Caki2 (cell line): ENCODE data around the gene IGF2. TPM values are rescaled to one million over a fixed set of nuclear protein-coding genes. Genes with fewer than 3 reads are reported as not detected.

Experiments
- DNase-seq: peaks from one replicate; pipeline ENCODE4 v3.0.0-alpha.2; 2015; ENCODE audit warnings: low read depth
- in situ Hi-C: cut with HindIII; loops from 2 replicates; pipeline ENCODE4 v1.10.0; 2016; ENCODE audit warnings: low sequenced_read_pairs, low pct_unique_long_range_greater_than_20kb, mixed read lengths
- total RNA-seq: library from RNA; depleted of rRNA; stranded (reverse); fragments of >200 nt; shearing (Covaris generic); gene quantifications from 2 replicates; pipeline ENCODE4 v1.2.3, GENCODE V29; 2014; ENCODE audit warnings: low replicate concordance

IGF2 gene
- total RNA-seq, 1 experiment from 2014 or later, result 2.3 TPM

DNA sequence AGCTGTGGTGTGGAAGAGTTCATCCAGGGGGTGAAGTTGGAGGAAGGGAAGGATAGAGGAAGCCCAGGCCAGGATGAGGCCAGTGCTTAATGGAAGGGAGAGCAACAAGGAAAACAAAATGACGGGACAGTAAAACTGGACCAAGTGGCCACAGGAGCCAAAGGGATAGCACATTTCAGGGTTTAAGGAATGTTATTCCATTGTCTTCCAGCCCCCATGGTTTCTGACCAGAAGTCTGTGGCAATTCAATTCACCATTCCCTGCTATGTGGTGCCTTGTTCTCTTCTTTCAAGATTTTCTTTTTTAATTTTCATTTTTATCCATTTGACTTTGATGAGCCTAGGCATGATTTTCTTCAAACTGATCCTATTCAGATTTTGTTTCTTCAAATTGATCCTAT is 22.5 kb downstream of the IGF2 start:
- in situ Hi-C loops, result no loop called here
- no peak for DNase-seq

- in situ Hi-C loops, result no loop called here
- DNase-seq, result no peak
Observed at GRCh38 chr11:2115308-2115707, 23.9 kb downstream of the IGF2 start.

DNA sequence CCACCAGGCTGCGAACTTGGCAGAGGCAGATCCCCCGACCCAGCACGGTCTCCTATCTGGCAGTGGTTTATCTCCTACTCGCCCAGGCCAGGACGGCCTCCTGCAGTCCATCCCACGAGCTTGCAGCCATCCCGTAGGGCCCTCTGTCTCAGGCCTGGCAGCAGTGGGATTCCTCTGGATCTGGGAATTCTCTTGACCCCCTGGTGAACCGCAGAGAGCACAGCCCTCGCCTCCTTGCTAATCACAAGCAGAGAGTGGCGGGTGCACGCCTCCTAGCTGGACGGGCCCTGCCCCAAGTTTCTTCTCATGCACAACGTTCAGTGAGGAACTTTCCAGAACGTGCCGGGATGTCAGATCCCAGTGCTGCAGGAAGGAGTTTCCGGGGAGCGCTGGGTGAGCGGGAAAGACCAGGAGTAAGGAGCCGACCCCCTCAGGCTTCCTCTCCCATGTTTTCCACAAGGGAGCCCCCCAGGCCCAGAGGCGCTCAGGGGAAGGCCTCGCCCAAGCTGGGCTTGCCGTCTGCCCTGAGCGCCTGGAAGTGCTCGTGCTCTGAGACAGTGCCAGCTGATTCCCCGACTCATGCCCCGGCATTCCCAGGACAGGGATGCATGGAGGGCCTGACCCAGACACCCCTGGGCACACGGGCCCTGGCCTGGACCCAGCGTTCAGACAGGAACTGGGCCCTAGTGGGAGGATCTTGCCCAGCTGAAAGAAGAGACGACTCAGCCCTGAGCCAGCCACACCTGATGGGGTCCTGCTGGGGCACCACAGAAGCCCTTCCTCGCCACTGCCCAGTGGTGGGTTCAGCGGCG is 24.6 kb downstream of the IGF2 start:
- in situ Hi-C loops, result no loop called here
- DNase-seq, result no peak

DNA sequence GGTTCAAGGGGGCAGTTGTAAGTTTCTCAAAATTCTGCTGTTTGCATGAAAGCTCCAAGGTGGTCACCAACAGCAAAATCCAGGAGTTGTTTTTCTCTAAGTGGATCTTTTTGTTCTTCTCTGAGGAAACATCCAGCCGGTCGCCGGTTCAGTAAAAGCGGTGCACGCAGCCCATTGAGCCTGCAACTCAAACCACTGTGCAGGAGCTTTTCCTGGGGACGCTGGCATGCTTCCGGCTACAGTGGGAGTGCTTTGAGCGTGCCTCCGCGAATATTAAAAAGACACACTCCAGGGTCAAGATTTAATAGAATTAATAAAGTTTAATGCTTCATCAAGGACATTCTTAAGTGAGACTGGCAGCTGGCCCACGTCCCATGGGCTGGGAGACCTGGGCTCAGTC is 25.4 kb downstream of the IGF2 start:
- no peak for DNase-seq
- in situ Hi-C loops, result no loop called here

DNA sequence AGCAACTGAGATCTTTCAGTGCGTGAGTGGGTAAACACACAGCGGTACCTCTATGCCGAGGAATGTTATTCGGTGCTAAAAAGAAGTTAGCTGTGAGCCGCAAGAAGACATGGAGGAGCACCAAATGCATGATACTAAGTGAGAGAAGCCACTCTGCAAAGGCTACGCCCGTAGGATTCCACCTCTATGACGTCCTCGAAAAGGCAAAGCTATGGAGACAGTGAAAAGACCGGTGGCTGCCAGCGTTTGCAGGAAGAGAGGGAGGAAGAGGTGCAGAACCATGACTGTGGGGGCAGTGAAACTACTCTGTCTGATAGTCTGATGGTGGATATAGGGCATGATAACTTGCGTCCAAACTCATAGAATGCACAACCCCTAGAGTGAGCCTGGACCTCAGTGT is 28.7 kb downstream of the IGF2 start:
- DNase-seq, result no peak
- in situ Hi-C loops, result no loop called here

- no peak for DNase-seq
- in situ Hi-C loops, result no loop called here
Observed at GRCh38 chr11:2109541-2110019, 29.6 kb downstream of the IGF2 start.

DNA sequence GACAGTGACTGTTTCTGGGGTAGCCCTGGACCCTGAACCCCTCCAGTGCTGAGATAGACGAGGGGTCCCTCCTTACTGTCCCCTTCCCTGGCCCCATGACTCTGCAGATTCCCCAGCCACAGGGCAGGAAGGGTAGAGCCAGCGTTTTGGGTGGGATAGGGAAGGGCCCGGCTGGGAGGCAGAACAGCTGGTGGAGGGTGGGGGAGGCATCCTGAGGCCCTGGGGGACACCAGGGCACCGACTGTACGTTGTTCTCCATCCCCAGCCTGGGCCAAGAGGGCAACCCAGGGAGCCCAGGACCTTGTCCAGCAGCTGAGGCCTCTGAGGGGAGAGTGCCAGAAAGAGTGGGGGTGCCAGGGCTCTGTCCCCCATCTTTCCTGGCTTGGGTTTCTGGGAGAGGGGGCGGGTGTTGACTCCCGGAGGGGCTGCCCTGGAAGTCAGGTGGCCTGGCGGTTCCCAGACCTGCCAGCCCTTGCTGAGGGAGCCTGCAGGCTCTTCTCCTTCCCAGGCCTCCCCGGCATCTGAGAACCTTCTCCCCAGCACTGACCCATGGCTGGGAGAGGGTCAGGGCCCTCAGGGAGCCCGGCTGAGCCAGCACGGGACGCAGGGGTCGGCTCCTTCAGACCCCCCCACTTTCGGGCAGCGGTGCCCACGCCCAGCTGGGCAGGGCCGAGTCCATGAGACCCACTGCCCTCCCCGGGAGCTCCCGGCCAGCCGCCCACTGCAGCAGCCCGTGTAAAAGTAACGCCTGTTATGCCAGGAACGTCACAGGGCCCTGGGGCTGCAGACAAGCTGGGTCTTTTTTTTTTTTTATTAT is 30.3 kb downstream of the IGF2 start:
- in situ Hi-C loops, result no loop called here

GRCh38 chr11:2107941-2108630 is 31.1 kb downstream of the IGF2 start:
- in situ Hi-C loops, result no loop called here
- DNase-seq, result no peak

More for the DNA sequence above, 30.3 kb downstream of the IGF2 start:
- no peak for DNase-seq

GRCh38 chr11:2107521-2107920 is 31.7 kb downstream of the IGF2 start:
- in situ Hi-C loops, result no loop called here
- no peak for DNase-seq

DNA sequence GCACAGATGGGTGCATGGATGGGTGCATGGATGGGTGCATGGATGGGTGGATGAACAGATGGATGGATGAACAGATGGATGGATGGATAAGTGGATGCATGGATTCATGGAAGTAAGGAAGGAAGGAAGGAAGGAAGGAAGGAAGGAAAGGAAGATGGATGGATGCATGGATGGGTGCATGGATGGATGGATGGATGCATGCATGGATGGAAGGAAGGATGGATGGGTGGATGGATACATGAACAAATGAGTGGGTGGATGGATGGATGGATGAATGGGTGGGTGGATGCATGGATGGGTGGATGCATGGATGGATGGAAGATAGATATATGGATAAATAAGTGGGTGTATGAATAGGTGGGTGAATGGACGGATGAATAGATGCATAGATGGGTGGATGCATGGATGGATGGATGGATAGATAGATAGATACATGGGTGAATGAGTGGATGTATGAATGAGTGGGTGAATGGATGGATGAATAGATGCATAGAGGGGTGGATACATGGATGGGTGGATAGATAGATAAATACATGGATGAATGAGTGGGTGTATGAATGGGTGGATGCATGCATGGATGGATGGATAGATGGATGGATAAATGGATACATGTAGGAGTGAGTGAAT is 32.5 kb downstream of the IGF2 start:
- no peak for DNase-seq
- in situ Hi-C loops, result no loop called here

DNA sequence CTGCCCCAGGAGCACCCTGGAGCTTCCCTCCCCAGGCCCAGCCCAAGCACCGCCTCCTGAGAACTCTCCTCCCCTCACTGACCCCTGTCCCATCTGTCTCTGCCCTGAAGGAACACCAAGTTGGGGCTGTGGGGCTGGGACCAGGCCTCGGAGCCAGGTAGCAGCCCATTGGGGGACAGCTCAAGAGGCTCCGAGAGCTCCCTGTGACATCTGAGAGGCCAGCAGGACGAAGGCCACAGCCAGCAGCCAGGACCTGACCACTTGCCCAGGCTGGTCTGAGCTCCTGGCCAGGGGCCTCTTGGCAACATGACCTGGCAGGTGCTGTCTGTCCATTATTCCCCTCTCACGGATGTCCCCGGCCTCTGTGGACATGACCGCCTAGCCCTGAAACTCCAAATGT is 33.7 kb downstream of the IGF2 start:
- DNase-seq, result no peak
- in situ Hi-C loops, result no loop called here

- in situ Hi-C loops, result no loop called here
- no peak for DNase-seq
Observed at GRCh38 chr11:2104524-2105440, 34.4 kb downstream of the IGF2 start.

DNA sequence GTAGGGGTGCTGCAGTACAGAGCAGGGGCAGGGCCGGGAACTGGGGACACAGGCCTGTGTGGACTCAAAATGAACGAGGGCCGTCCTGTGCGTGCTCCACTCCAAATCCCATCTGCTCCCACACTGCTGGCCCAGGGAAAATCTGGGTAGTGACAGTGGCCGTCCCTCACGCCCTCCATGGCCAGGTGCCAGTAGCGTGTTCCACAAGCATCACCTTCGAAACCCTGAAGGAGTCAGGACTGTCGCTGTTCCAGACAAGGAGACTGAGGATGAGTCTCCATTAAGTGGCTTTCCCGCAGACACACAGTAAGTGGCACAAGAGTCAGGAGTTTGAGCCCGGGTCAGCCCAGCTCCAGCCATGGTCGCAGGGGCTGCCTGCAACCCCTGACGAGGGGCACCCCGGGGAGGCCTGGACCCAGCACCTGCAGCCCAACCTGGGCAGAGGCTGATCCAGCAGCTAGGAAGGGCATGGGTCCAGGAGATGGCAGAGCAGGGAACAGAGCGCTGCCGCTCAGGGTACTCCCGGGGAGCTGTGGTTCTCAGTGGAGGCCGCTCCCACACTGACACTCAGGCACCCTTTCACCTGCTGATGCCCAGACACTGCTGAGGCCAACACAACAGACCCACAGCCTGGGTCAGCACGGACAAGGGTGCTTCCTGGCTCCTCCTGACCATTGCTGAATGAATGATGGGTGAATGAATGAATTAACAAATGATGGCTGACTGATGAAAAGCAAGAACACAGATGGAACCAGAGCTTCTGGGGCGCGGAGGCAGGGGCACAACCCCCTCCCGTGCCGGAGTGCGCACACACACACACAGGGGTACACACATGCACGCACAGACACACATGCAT is 35.3 kb downstream of the IGF2 start:
- in situ Hi-C loops, result no loop called here
- DNase-seq, result no peak

GRCh38 chr11:2102883-2103213 is 36.3 kb downstream of the IGF2 start:
- no peak for DNase-seq

GRCh38 chr11:2102132-2102882 is 36.9 kb downstream of the IGF2 start:
- no peak for DNase-seq
- in situ Hi-C loops, result no loop called here

More at GRCh38 chr11:2102883-2103213, 36.3 kb downstream of the IGF2 start:
- in situ Hi-C loops, result no loop called here

DNA sequence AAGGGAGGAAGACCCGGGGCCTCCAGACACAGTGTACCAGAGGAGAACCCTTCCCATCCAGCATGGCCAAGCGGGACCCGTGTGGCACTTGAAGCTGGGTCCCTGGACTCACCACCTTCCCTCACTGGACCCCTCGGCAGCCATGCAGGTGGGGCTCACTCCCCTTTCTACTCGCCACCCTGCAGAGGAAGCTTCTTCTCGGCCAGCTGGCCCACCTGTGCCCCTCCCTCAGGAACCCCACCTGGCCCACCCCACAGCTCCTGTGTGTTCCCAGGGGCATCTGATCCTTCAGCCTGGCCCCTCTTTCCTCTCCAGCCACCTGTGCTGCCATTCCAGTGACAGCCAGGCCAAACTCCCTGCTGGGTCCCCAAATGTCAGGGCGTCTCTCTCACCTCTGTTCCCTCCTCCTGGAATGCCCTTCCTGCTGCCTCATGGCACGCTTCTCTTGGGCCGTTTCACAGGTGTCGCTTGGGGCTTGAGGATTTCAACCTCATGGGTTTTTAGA is 38.0 kb downstream of the IGF2 start:
- in situ Hi-C loops, result no loop called here

More for the DNA sequence above, 38.0 kb downstream of the IGF2 start:
- DNase-seq, result no peak
